ENCODE measurements around the gene ADAMTS7. TPM values are rescaled to one million over a fixed set of nuclear protein-coding genes. Genes with fewer than 3 reads are reported as not detected.
"Not testable (repeated sequence)": the region's sequence is repeated elsewhere in the genome, so short reads cannot be mapped to it uniquely, and the experiment has no call there.

The ADAMTS7 gene
- total and polyA plus RNA-seq, 2 donors (not counting 1 experiment from before 2014, with no cell fraction given), result 0.10 to 16.6 TPM

DNA sequence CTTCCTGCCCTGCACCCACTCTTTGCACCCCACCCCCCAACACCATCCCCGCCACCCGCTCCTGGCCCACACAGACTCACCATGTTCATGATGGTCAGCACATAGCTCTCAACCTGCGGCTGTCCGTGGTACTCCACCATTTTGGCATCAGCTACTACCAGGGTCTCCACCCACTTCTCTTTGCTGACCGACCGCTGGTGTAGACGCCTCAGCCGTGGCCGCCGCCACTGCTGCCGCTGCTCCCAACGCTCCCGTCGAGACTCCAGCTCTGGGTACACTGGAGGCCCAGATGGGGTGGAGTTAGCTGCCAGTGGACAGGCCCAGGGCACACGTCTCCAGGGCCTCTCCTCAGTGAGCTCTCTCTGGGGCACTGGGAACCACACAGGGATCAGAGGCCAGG is 14.8 kb downstream of the ADAMTS7 start:
- Histone ChIP-seq H4K20me1 (ENCODE audit: control insufficient read depth, insufficient read depth, low read length, poor library complexity, severe bottlenecking) (no peaks in the 10 kb centered on the region), H3K27ac (ENCODE audit: low read length in 2 of 2) (no peak overlapping the region), H3K79me2 (ENCODE audit: control insufficient read depth, insufficient read depth, low read length) (no peaks in the 10 kb centered on the region), H3K9ac (ENCODE audit: low read length) (no peak overlapping the region), H3K4me1 (ENCODE audit: control insufficient read depth in 2 of 2, insufficient read depth in 2 of 2, low read length in 2 of 2) (no peaks in the 10 kb centered on the region), H3K4me3 (ENCODE audit: control extremely low read depth in 1 of 5, extremely low read depth in 1 of 5, insufficient read depth in 1 of 5, low read depth in 2 of 5, low read length in 4 of 5) (no peak overlapping the region), H3K9me3 (ENCODE audit: control extremely low read depth in 1 of 3, control insufficient read depth in 2 of 3, insufficient read depth in 1 of 3, low read length in 2 of 3) (no peaks in the 10 kb centered on the region), H2AFZ (ENCODE audit: insufficient read depth, low read depth, low read length, poor library complexity, severe bottlenecking) (no peak overlapping the region), H3K4me2 (replicated peaks; ENCODE audit: low read depth, low read length, poor library complexity, severe bottlenecking) (no peak overlapping the region), H3K27me3 (replicated peaks in 1 of 4; ENCODE audit: control extremely low read depth in 1 of 4, control insufficient read depth in 3 of 4, insufficient read depth in 4 of 4, low read length in 3 of 4) (no peaks in the 10 kb centered on the region), H3K36me3 (replicated peaks in 1 of 2; ENCODE audit: control extremely low read depth in 1 of 2, control insufficient read depth in 1 of 2, extremely low read depth in 1 of 2, insufficient read depth in 2 of 2, low read length in 1 of 2) (no peaks in the 10 kb centered on the region)
- no peaks in the 10 kb centered on the region for H3K27me3 Mint-ChIP-seq
- no peaks in the 10 kb centered on the region for H3K4me1 Mint-ChIP-seq
- CTCF ChIA-PET, result interaction anchor here (1.3 kb wide), 1 partner anchor 11 kb away, joined by 4 read pairs; no protein-coding TSS in a partner anchor
- H3K27ac Mint-ChIP-seq, result no peak overlapping the region
- no peak overlapping the region for H3K4me3 Mint-ChIP-seq
- 96% methylated on average over 15 of the region's 15 CpGs for WGBS (ENCODE audit: insufficient coverage)
- intact Hi-C loops (cut with micrococcal nuclease), result no loop called here
- H3K9me3 Mint-ChIP-seq (ENCODE audit: insufficient read depth), result no peaks in the 10 kb centered on the region
- POLR2A ChIA-PET, result interaction anchor here (0.5 kb wide), 1 partner anchor 198 kb away, joined by 3 read pairs; no protein-coding TSS in a partner anchor
- TF ChIP-seq EZH2 (IDR thresholded peaks at IDR 0.05; ENCODE audit: borderline replicate concordance, insufficient read depth, low read depth, low read length, poor library complexity, severe bottlenecking), result no peak
- TF ChIP-seq, protein P1, sequence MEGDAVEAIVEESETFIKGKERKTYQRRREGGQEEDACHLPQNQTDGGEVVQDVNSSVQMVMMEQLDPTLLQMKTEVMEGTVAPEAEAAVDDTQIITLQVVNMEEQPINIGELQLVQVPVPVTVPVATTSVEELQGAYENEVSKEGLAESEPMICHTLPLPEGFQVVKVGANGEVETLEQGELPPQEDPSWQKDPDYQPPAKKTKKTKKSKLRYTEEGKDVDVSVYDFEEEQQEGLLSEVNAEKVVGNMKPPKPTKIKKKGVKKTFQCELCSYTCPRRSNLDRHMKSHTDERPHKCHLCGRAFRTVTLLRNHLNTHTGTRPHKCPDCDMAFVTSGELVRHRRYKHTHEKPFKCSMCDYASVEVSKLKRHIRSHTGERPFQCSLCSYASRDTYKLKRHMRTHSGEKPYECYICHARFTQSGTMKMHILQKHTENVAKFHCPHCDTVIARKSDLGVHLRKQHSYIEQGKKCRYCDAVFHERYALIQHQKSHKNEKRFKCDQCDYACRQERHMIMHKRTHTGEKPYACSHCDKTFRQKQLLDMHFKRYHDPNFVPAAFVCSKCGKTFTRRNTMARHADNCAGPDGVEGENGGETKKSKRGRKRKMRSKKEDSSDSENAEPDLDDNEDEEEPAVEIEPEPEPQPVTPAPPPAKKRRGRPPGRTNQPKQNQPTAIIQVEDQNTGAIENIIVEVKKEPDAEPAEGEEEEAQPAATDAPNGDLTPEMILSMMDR (IDR thresholded peaks at IDR 0.05), result no peak
- DNase-seq (no peak), ATAC-seq (ENCODE audit: low read depth) (no peak)

DNA sequence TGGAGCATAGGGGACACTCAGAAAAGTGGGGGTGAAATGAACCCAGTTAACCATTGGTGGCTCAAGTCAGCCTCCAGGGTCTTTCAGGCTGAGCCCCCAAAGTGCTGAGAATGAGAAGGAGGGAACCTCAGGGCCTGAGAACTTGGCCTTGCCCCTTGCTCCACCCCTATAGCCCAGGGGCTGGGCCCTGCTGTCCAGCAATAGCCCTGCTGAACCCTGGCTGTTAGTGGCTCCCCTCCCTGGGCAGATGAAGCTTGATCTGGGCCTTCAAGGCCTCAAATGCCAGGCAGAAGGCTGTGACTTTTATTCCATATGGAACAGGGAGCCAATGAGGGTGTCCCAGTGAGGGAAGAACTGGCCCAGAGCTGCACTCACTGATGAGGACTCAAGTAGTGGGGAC is 16.2 kb downstream of the ADAMTS7 start:
- no peak overlapping the region for H3K4me3 Mint-ChIP-seq
- Histone ChIP-seq H3K79me2 (ENCODE audit: control insufficient read depth, insufficient read depth, low read length) (no peaks in the 10 kb centered on the region), H3K4me1 (ENCODE audit: control insufficient read depth in 2 of 2, insufficient read depth in 2 of 2, low read length in 2 of 2) (no peaks in the 10 kb centered on the region), H2AFZ (ENCODE audit: insufficient read depth, low read depth, low read length, poor library complexity, severe bottlenecking) (no peak overlapping the region), H3K9ac (ENCODE audit: low read length) (no peak overlapping the region), H3K9me3 (ENCODE audit: control extremely low read depth in 1 of 3, control insufficient read depth in 2 of 3, insufficient read depth in 1 of 3, low read length in 2 of 3) (no peaks in the 10 kb centered on the region), H3K27ac (ENCODE audit: low read length in 2 of 2) (no peak overlapping the region), H3K4me2 (replicated peaks; ENCODE audit: low read depth, low read length, poor library complexity, severe bottlenecking) (no peak overlapping the region), H4K20me1 (ENCODE audit: control insufficient read depth, insufficient read depth, low read length, poor library complexity, severe bottlenecking) (no peaks in the 10 kb centered on the region), H3K4me3 (ENCODE audit: control extremely low read depth in 1 of 5, extremely low read depth in 1 of 5, insufficient read depth in 1 of 5, low read depth in 2 of 5, low read length in 4 of 5) (no peak overlapping the region), H3K27me3 (replicated peaks in 1 of 4; ENCODE audit: control extremely low read depth in 1 of 4, control insufficient read depth in 3 of 4, insufficient read depth in 4 of 4, low read length in 3 of 4) (no peaks in the 10 kb centered on the region), H3K36me3 (replicated peaks in 1 of 2; ENCODE audit: control extremely low read depth in 1 of 2, control insufficient read depth in 1 of 2, extremely low read depth in 1 of 2, insufficient read depth in 2 of 2, low read length in 1 of 2) (no peaks in the 10 kb centered on the region)
- DNase-seq, result no peak
- H3K27ac Mint-ChIP-seq, result no peak overlapping the region
- no peaks in the 10 kb centered on the region for H3K4me1 Mint-ChIP-seq
- H3K9me3 Mint-ChIP-seq (ENCODE audit: insufficient read depth), result no peaks in the 10 kb centered on the region
- no peaks in the 10 kb centered on the region for H3K27me3 Mint-ChIP-seq
- no peak for ATAC-seq (ENCODE audit: low read depth)
- ChIA-PET POLR2A (no interaction called here), CTCF (no interaction called here)
- intact Hi-C loops (cut with micrococcal nuclease), result no loop called here
- no peak for TF ChIP-seq EZH2 (IDR thresholded peaks at IDR 0.05; ENCODE audit: borderline replicate concordance, insufficient read depth, low read depth, low read length, poor library complexity, severe bottlenecking)
- TF ChIP-seq, protein P1 (IDR thresholded peaks at IDR 0.05), result no peak

DNA sequence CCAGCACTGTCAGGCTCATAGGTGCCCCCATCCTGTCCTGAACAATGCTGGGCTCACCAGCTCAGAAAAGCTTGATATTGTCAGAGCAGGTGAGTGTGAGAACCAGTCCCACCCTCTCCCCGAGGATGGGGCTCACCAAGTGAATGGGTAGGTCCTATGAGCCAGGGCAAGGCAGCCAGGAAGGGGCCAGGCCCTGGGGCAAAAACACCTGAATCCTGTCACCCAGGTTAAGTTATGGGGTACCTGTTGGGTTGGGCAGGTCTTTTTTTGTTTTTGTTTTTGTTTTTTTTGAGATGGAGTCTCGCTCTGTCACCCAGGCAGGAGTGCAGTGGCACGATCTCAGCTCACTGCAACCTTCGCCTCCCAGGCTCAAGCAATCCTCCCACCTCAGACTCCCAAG is 16.8 kb downstream of the ADAMTS7 start:
- ATAC-seq (ENCODE audit: low read depth); H3K4me3 Mint-ChIP-seq; H3K79me2 ChIP-seq (ENCODE audit: control insufficient read depth, insufficient read depth, low read length); CTCF ChIA-PET; H3K4me2 ChIP-seq (replicated peaks; ENCODE audit: low read depth, low read length, poor library complexity, severe bottlenecking); intact Hi-C loops (cut with micrococcal nuclease); POLR2A ChIA-PET; H3K36me3 ChIP-seq (replicated peaks in 1 of 2; ENCODE audit: control extremely low read depth in 1 of 2, control insufficient read depth in 1 of 2, extremely low read depth in 1 of 2, insufficient read depth in 2 of 2, low read length in 1 of 2); H2AFZ ChIP-seq (ENCODE audit: insufficient read depth, low read depth, low read length, poor library complexity, severe bottlenecking); DNase-seq; H3K27me3 ChIP-seq (replicated peaks in 1 of 4; ENCODE audit: control extremely low read depth in 1 of 4, control insufficient read depth in 3 of 4, insufficient read depth in 4 of 4, low read length in 3 of 4); H3K9me3 ChIP-seq (ENCODE audit: control extremely low read depth in 1 of 3, control insufficient read depth in 2 of 3, insufficient read depth in 1 of 3, low read length in 2 of 3); H4K20me1 ChIP-seq (ENCODE audit: control insufficient read depth, insufficient read depth, low read length, poor library complexity, severe bottlenecking); H3K27ac ChIP-seq (ENCODE audit: low read length in 2 of 2); H3K27ac Mint-ChIP-seq; H3K4me3 ChIP-seq (ENCODE audit: control extremely low read depth in 1 of 5, extremely low read depth in 1 of 5, insufficient read depth in 1 of 5, low read depth in 2 of 5, low read length in 4 of 5); H3K4me1 ChIP-seq (ENCODE audit: control insufficient read depth in 2 of 2, insufficient read depth in 2 of 2, low read length in 2 of 2); H3K27me3 Mint-ChIP-seq; H3K9ac ChIP-seq (ENCODE audit: low read length); H3K9me3 Mint-ChIP-seq (ENCODE audit: insufficient read depth); H3K4me1 Mint-ChIP-seq: not testable (repeated sequence)
- WGBS (ENCODE audit: insufficient coverage), result 90% methylated on average over 1 of the region's 4 CpGs

All from B cell (primary cell).